OCI-LY7 (cell line): ENCODE data around the gene ADNP2. TPM values are rescaled to one million over a fixed set of nuclear protein-coding genes. Genes with fewer than 3 reads are reported as not detected.

Source experiments
- BruUV-seq: library from RNA; stranded (reverse); fragments of 400-500 nt; replicated peaks from 2 replicates; lab custom pipeline; 2021; lab: Mats Ljungman, UMichigan
- CTCF ChIA-PET: fragments of 300-600 bp; sonication (Branson Sonifier 250); formaldehyde crosslinking; loops from one replicate; lab custom pipeline; 2022; ENCODE audit warnings: antibody characterized with exemption; ENCODE audit not compliant: unreplicated experiment; lab: Charles Lee
- POLR2A ChIA-PET: fragments of 300-600 bp; sonication (Branson Sonifier 250); formaldehyde crosslinking; loops from one replicate; lab custom pipeline; 2022; ENCODE audit warnings: antibody characterized with exemption; lab: Charles Lee
- DNase-seq: peaks from one replicate; pipeline ENCODE4 v3.0.0-alpha.2; 2015; ENCODE audit warnings: low spot score
- H2AFZ ChIP-seq: fragments of 200-600 bp; sonication (generic), shearing (Covaris generic); 2 replicates; pipeline ENCODE4 v1.6.1; 2014; ENCODE audit warnings: mild to moderate bottlenecking, antibody characterized with exemption, low read length, moderate library complexity
- H3K27ac ChIP-seq: fragments of 200-600 bp; sonication (generic); 2 replicates; pipeline ENCODE4 v1.5.1; 2014; ENCODE audit warnings: mixed run types, low read depth, mild to moderate bottlenecking, moderate library complexity, low read length, inconsistent platforms; ENCODE audit not compliant: poor library complexity, severe bottlenecking
- H3K36me3 ChIP-seq: fragments of 200-600 bp; sonication (generic); 2 replicates; pipeline ENCODE4 v1.6.1; 2014; ENCODE audit warnings: mild to moderate bottlenecking, antibody characterized with exemption, low read length, moderate library complexity, mixed read lengths; ENCODE audit not compliant: insufficient read depth
- H3K4me1 ChIP-seq: fragments of 200-600 bp; sonication (generic); 2 replicates; pipeline ENCODE4 v1.5.1; 2014; ENCODE audit warnings: mild to moderate bottlenecking, low read length; ENCODE audit not compliant: insufficient read depth, poor library complexity, severe bottlenecking
- H3K4me2 ChIP-seq: fragments of 200-600 bp; sonication (generic); 2 replicates; pipeline ENCODE4 v1.6.1; 2014; ENCODE audit warnings: mild to moderate bottlenecking, low read length
- H3K4me3 ChIP-seq: fragments of 200-600 bp; sonication (generic); 2 replicates; pipeline ENCODE4 v1.5.1; 2014; ENCODE audit warnings: mild to moderate bottlenecking, low read depth, low read length; ENCODE audit not compliant: poor library complexity, severe bottlenecking
- H3K79me2 ChIP-seq: fragments of 200-600 bp; sonication (generic); 2 replicates; pipeline ENCODE4 v1.6.1; 2016; ENCODE audit warnings: low read depth, mild to moderate bottlenecking, low read length, moderate library complexity, mixed read lengths; ENCODE audit not compliant: insufficient read depth
- H3K9me2 ChIP-seq: fragments of 200-600 bp; sonication (generic); 2 replicates; pipeline ENCODE4 v1.6.1; 2016; ENCODE audit warnings: mild to moderate bottlenecking, low read length, mixed read lengths; ENCODE audit not compliant: insufficient read depth
- H3K9me3 ChIP-seq: fragments of 200-600 bp; sonication (generic); 2 replicates; pipeline ENCODE4 v1.6.1; 2014; ENCODE audit warnings: mild to moderate bottlenecking, mixed run types, low read length, mixed read lengths
- H4K20me1 ChIP-seq: fragments of 200-600 bp; sonication (generic); 2 replicates; pipeline ENCODE4 v1.6.1; 2014; ENCODE audit warnings: mild to moderate bottlenecking, antibody characterized with exemption, low read length, moderate library complexity, mixed read lengths; ENCODE audit not compliant: insufficient read depth
- EZH2phosphoT487 ChIP-seq: fragments of 200-600 bp; sonication (generic); IDR thresholded peaks from 2 replicates; pipeline ENCODE4 v1.6.1; 2018; ENCODE audit warnings: low read depth, borderline replicate concordance, mild to moderate bottlenecking, mixed run types, antibody characterized with exemption, low read length, moderate library complexity, mixed read lengths
- intact Hi-C: fragments of 100-400 bp; cut with micrococcal nuclease; formaldehyde crosslinking; loops from one replicate; pipeline ENCODE4 v1.10.0; 2022; ENCODE audit not compliant: unreplicated experiment
- total RNA-seq, 2 experiments: library from RNA; depleted of rRNA in 1 of 2; stranded (reverse); fragments of >200 nt in 1 of 2; shearing (Covaris generic) in 1 of 2; gene quantifications; 2 replicates each; pipeline ENCODE4 v1.2.3, GENCODE V29; 2014 to 2022
- TF ChIP-seq, protein P1 (sequence below): fragments of 200-600 bp; sonication (generic); conservative IDR thresholded peaks from 2 replicates; pipeline ENCODE4 v1.5.1; 2014; ENCODE audit warnings: mild to moderate bottlenecking, antibody characterized with exemption, low read length, moderate library complexity, mixed read lengths

The ADNP2 gene
- total RNA-seq, 2 experiments from 2014 or later: 14.0 to 14.9 TPM

DNA sequence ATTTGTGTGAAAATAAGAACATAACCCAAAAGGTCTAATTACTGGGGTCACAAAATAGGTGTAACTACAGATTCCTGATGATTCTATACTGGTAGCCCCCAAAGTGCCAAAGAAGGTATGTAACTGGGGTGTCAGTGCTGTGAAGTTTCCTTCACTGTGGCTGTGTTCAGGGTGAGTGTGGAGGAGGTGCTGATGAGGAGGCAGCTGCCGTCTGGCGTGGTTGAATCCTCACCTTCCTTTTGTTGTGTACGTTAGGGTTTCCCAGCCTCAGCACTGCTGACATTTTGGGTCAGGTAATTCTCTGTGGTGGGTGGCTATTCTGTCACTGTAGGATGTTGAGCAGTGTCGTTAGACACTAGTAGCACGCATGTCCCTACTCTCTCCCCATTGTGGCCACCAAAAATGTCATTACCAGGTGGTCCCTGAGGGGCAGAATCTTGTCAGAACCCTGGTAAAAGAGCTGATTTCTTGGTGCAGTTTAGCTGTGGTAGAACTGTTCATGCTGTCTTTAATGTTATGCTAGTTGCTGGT lies 31.5 kb downstream of the ADNP2 start:
- intact Hi-C loops: no loop called here
- POLR2A ChIA-PET: no interaction called here

DNA sequence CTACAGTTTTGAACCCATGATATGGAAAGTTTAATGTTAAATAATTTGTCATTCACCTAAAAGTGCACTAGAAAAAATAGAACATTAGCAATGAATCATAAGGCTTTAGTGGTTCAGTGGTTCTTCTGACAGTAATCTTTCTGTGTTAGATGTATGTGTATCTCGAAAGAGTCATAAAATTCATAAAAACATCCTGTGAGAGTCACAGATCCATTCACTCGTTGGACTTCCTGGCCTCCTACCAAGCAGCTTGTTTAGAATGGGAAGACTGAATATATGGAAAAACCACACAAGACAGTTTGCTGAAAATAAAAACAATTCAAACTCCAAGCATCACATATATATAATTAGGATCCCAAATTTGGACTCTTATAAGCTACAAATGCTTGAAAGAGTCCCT lies 34.8 kb downstream of the ADNP2 start:
- intact Hi-C loops: no loop called here
- POLR2A ChIA-PET: interaction anchor here (0.6 kb wide), 1 partner anchor 131 kb away, joined by 4 read pairs; no protein-coding TSS in a partner anchor

More for the DNA sequence above, 31.5 kb downstream of the ADNP2 start:
- no peaks in the 10 kb centered on the region for H4K20me1 ChIP-seq
- no peak overlapping the region for H3K4me2 ChIP-seq
- no peak overlapping the region for H2AFZ ChIP-seq
- H3K9me2 ChIP-seq: no peaks in the 10 kb centered on the region
- H3K9me3 ChIP-seq: no peaks in the 10 kb centered on the region
- no peaks in the 10 kb centered on the region for H3K4me1 ChIP-seq
- no peaks in the 10 kb centered on the region for H3K79me2 ChIP-seq
- no peak overlapping the region for H3K27ac ChIP-seq
- DNase-seq: no peak
- no TSS peak for BruUV-seq
- CTCF ChIA-PET: no interaction called here
- TF ChIP-seq EZH2phosphoT487: no peak
- TF ChIP-seq, protein P1, sequence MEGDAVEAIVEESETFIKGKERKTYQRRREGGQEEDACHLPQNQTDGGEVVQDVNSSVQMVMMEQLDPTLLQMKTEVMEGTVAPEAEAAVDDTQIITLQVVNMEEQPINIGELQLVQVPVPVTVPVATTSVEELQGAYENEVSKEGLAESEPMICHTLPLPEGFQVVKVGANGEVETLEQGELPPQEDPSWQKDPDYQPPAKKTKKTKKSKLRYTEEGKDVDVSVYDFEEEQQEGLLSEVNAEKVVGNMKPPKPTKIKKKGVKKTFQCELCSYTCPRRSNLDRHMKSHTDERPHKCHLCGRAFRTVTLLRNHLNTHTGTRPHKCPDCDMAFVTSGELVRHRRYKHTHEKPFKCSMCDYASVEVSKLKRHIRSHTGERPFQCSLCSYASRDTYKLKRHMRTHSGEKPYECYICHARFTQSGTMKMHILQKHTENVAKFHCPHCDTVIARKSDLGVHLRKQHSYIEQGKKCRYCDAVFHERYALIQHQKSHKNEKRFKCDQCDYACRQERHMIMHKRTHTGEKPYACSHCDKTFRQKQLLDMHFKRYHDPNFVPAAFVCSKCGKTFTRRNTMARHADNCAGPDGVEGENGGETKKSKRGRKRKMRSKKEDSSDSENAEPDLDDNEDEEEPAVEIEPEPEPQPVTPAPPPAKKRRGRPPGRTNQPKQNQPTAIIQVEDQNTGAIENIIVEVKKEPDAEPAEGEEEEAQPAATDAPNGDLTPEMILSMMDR: no peak
- peaks cover 45% of the 10 kb centered on the region for H3K36me3 ChIP-seq
- H3K4me3 ChIP-seq: no peak overlapping the region

More for the DNA sequence above, 34.8 kb downstream of the ADNP2 start:
- no peak overlapping the region for H2AFZ ChIP-seq
- H3K9me2 ChIP-seq: no peaks in the 10 kb centered on the region
- no TSS peak for BruUV-seq
- no peak overlapping the region for H3K27ac ChIP-seq
- no peak for TF ChIP-seq EZH2phosphoT487
- TF ChIP-seq, protein P1: no peak
- CTCF ChIA-PET: no interaction called here
- H3K9me3 ChIP-seq: no peaks in the 10 kb centered on the region
- no peaks in the 10 kb centered on the region for H3K4me1 ChIP-seq
- no peak overlapping the region for H3K4me2 ChIP-seq
- no peaks in the 10 kb centered on the region for H4K20me1 ChIP-seq
- H3K79me2 ChIP-seq: no peaks in the 10 kb centered on the region
- no peak for DNase-seq
- no peak overlapping the region for H3K4me3 ChIP-seq
- H3K36me3 ChIP-seq: peaks cover 11% of the 10 kb centered on the region
